Kidney epithelial cell (primary cell): ENCODE results near the gene ATL3. TPM values are rescaled to one million over a fixed set of nuclear protein-coding genes. Genes with fewer than 3 reads are reported as not detected.
"Not testable (repeated sequence)": the region's sequence is repeated elsewhere in the genome, so short reads cannot be mapped to it uniquely, and the experiment has no call there.

Experiments
- DNase-seq: peaks from one replicate; pipeline ENCODE4 v3.0.0-alpha.2; 2010; ENCODE audit warnings: low read depth
- H3K27me3 ChIP-seq: 2 replicates; pipeline ENCODE4 v1.6.0; 2011; ENCODE audit warnings: low read length; ENCODE audit not compliant: control insufficient read depth, insufficient read depth
- H3K36me3 ChIP-seq: 2 replicates; pipeline ENCODE4 v1.5.1; 2011; ENCODE audit warnings: low read length; ENCODE audit not compliant: control insufficient read depth, insufficient read depth
- H3K4me3 ChIP-seq: 2 replicates; pipeline ENCODE4 v1.5.1; 2011; ENCODE audit warnings: low read depth, mild to moderate bottlenecking, control low read depth, low read length
- CTCF ChIP-seq: IDR thresholded peaks from 2 replicates; pipeline ENCODE4 v1.5.1; 2011; ENCODE audit warnings: mild to moderate bottlenecking, moderate library complexity, low read length, control low read depth, inconsistent platforms; ENCODE audit not compliant: insufficient read depth, poor library complexity, severe bottlenecking
- total RNA-seq: library from RNA; depleted of rRNA; stranded (reverse); fragments of >200 nt; gene quantifications from 2 replicates; pipeline ENCODE4 v1.2.3, GENCODE V29; 2015

ATL3 gene
- total RNA-seq, 1 donor from 2014 or later = 42.6 TPM

DNA sequence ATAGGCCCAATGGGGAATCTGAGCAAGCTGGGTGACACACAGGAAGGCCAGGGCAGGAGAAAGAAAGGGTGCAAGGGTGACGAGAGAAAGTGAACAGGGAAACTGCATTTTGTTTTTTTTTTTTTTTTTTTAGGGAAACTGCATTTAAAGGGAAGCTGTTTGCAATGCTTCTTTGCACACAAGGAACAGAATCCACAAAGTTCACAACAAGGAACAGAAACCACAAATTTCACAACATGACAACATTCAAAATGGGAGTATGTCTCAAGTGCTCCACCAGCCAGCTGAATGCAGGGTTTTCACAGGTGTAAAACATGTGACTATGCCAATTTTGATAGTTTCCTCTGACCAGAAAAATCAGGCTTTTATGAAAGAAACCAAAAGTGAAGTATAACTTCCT, 50.1 kb downstream of the ATL3 start:
- no peak for TF ChIP-seq CTCF
- Histone ChIP-seq H3K4me3 (no peak overlapping the region), H3K36me3 (no peaks in the 10 kb centered on the region), H3K27me3 (no peaks in the 10 kb centered on the region)
- DNase-seq = no peak

DNA sequence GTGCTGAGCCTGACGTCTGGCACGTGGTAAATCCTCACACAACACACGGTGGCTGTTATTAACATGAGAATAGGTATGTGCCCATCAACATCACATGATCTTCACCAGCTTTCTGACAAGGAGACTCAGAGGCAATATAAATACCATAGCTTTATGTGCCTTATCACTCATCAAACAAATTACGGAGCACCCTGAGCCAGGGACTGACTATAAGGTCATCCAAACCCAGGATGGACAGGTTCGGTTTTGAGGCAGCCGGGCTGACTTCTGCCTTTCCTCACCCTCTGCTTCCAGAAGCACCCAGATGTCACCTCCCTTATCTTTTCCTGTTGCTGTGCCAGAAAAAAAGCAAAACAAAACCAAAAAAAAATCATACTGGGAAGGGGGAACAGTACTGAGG, 51.2 kb downstream of the ATL3 start:
- no peaks in the 10 kb centered on the region for H3K27me3 ChIP-seq
- H3K36me3 ChIP-seq = no peaks in the 10 kb centered on the region
- no peak for TF ChIP-seq CTCF
- DNase-seq = no peak
- H3K4me3 ChIP-seq = no peak overlapping the region

DNA sequence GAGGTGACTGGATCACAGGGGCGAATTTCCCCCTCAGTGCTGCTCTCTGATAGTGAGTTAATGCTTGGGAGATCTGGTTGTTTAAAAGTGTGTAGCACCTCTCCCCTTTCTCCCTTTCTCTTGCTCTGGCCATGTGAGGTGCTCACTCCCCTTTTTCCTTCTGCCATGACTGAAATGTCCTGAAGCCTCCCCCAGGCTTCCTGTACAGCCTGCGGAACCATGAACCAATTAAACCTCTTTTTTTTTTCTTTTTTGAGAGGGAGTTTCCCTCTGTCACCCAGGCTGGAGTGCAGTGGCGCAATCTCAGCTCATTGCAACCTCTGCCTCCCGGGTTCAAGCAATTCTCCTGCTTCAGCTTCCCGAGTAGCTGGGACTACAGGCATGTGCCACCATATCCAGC, 53.5 kb downstream of the ATL3 start:
- not testable (repeated sequence) for H3K27me3 ChIP-seq, H3K36me3 ChIP-seq, DNase-seq, H3K4me3 ChIP-seq

GRCh38 chr11:63616953-63617352, 54.2 kb downstream of the ATL3 start:
- no peak for TF ChIP-seq CTCF
- H3K27me3 ChIP-seq = no peaks in the 10 kb centered on the region
- H3K4me3 ChIP-seq = no peak overlapping the region
- H3K36me3 ChIP-seq = no peaks in the 10 kb centered on the region
- no peak for DNase-seq

DNA sequence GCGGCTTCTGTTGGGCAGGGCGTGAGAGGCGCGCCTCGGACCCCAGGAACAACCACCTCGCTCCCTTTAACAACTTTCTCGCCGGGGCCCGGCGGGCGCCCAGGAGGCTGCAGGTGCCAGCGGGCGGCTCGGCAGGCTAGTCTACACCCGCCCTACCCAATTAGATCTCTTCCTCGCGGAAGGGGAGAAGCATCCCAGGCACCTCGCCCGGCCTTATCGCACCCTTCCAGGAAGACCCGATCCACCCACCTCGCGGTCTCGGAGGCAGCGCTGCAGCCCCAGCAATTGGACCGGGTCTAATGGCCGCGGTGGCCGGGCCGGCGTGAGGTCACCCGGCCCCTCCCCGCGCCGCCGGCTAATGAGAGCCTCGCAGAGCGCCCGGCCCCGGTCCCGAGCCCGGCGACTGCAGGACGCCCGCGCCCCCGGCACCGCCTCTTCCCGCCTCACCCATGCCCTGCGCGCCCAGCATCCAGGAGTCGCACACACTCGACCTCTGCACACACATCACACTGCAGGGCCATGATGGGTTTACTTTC, 57.0 kb downstream of the ATL3 start, which contains the start of gene PLAAT3:
Gene PLAAT3, minus strand, starts transcription at position 298 of the 536 bp plus-strand sequence. CDS start 419 bp downstream, outside the sequence.
- peak within 1 kb of the TSS; percentile 81 for H3K4me3 ChIP-seq
- no peaks in the 10 kb centered on the region for H3K27me3 ChIP-seq
- TF ChIP-seq CTCF = no peak
- H3K36me3 ChIP-seq = no peaks in the 10 kb centered on the region
- DNase-seq = no peak

GRCh38 chr11:63613517-63614135, 57.5 kb downstream of the ATL3 start:
- TF ChIP-seq CTCF = no peak
- peak overlapping the region; percentile 81 for H3K4me3 ChIP-seq
- H3K27me3 ChIP-seq = no peaks in the 10 kb centered on the region
- DNase-seq = no peak
- no peaks in the 10 kb centered on the region for H3K36me3 ChIP-seq
